ENCODE measurements around the gene MR1.

Gene MR1

GRCh38 chr1:181105134-181106021 lies 71.6 kb downstream of the MR1 start:
- peak overlapping the region; percentile 55 for H3K4me3 ChIP-seq (ENCODE audit: low read depth, low read length)
- DNase-seq (ENCODE audit: low read depth), result peak; percentile 92
- 0 out of 2 replicates have a peak, but pooled peaks have one; percentile 61 for TF ChIP-seq MAX (IDR thresholded peaks at IDR 0.05; ENCODE audit: low read depth, low read length)
- no peak for TF ChIP-seq CTCF (IDR thresholded peaks at IDR 0.05; ENCODE audit: low read depth, low read length)
- peak; percentile 47; the same call in 1 of the 2 replicates for TF ChIP-seq MYC (IDR thresholded peaks at IDR 0.05; ENCODE audit: low read depth, low read length)
- peak; percentile 33 for TF ChIP-seq POLR2A (IDR thresholded peaks at IDR 0.05; ENCODE audit: extremely low read depth, insufficient read length)

DNA sequence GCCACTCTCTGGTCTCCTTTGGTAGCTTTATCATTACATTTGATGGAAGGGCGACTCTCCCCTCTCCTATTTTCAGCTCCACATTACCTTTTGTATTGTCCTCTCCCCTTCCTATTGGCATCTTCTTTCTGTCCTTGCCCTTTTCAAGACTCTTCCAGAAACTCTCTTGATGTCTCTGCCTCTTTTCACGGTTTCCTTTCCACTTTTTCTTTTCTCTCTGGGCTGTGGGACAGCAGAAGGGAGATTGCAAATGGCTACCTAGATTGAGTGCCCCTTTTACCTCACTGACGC lies 72.2 kb downstream of the MR1 start:
- no peak overlapping the region for H3K4me3 ChIP-seq (ENCODE audit: low read depth, low read length)
- TF ChIP-seq POLR2A (IDR thresholded peaks at IDR 0.05; ENCODE audit: extremely low read depth, insufficient read length), result no peak
- TF ChIP-seq MAX (IDR thresholded peaks at IDR 0.05; ENCODE audit: low read depth, low read length), result no peak
- TF ChIP-seq CTCF (IDR thresholded peaks at IDR 0.05; ENCODE audit: low read depth, low read length), result no peak
- no peak for TF ChIP-seq MYC (IDR thresholded peaks at IDR 0.05; ENCODE audit: low read depth, low read length)
- no peak for DNase-seq (ENCODE audit: low read depth)

GRCh38 chr1:181106479-181106878 lies 72.7 kb downstream of the MR1 start:
- TF ChIP-seq MYC (IDR thresholded peaks at IDR 0.05; ENCODE audit: low read depth, low read length), result no peak
- no peak for TF ChIP-seq POLR2A (IDR thresholded peaks at IDR 0.05; ENCODE audit: extremely low read depth, insufficient read length)
- no peak for TF ChIP-seq MAX (IDR thresholded peaks at IDR 0.05; ENCODE audit: low read depth, low read length)
- no peak for TF ChIP-seq CTCF (IDR thresholded peaks at IDR 0.05; ENCODE audit: low read depth, low read length)
- DNase-seq (ENCODE audit: low read depth), result no peak

DNA sequence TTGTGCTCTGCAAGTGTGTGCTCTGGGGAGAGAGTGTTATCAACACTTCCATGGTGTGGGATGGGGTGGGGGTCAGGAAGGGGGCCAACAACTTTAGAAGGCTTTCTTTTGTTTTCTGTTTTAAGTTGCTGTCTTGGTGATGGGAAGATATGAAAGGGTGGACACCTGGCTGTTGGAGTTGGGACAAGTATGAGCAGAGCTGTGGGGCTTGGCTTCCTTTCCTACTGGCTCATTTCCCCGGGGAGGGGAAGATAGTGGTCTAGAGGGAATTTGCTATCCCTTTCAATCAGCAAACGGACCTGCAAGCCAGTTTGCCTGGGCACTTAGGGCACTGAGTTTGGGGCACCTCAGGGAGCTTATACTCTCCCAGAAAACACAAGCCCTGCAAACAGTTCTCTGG lies 73.9 kb downstream of the MR1 start:
- DNase-seq (ENCODE audit: low read depth), result no peak
- no peak overlapping the region for H3K4me3 ChIP-seq (ENCODE audit: low read depth, low read length)
- no peak for TF ChIP-seq MAX (IDR thresholded peaks at IDR 0.05; ENCODE audit: low read depth, low read length)
- no peak for TF ChIP-seq POLR2A (IDR thresholded peaks at IDR 0.05; ENCODE audit: extremely low read depth, insufficient read length)
- TF ChIP-seq CTCF (IDR thresholded peaks at IDR 0.05; ENCODE audit: low read depth, low read length), result no peak
- TF ChIP-seq MYC (IDR thresholded peaks at IDR 0.05; ENCODE audit: low read depth, low read length), result no peak

More at GRCh38 chr1:181106479-181106878, 72.7 kb downstream of the MR1 start:
- H3K4me3 ChIP-seq (ENCODE audit: low read depth, low read length), result no peak overlapping the region

- no peak for DNase-seq (ENCODE audit: low read depth)
- TF ChIP-seq POLR2A (IDR thresholded peaks at IDR 0.05; ENCODE audit: extremely low read depth, insufficient read length), result no peak
- TF ChIP-seq CTCF (IDR thresholded peaks at IDR 0.05; ENCODE audit: low read depth, low read length), result no peak
- no peak for TF ChIP-seq MYC (IDR thresholded peaks at IDR 0.05; ENCODE audit: low read depth, low read length)
- TF ChIP-seq MAX (IDR thresholded peaks at IDR 0.05; ENCODE audit: low read depth, low read length), result no peak
- no peak overlapping the region for H3K4me3 ChIP-seq (ENCODE audit: low read depth, low read length)
Measured at GRCh38 chr1:181108304-181108867, 74.6 kb downstream of the MR1 start.
